ENCODE measurements around the gene DNAJB11.
"Not testable (repeated sequence)": the region's sequence is repeated elsewhere in the genome, so short reads cannot be mapped to it uniquely, and the experiment has no call there.

DNA sequence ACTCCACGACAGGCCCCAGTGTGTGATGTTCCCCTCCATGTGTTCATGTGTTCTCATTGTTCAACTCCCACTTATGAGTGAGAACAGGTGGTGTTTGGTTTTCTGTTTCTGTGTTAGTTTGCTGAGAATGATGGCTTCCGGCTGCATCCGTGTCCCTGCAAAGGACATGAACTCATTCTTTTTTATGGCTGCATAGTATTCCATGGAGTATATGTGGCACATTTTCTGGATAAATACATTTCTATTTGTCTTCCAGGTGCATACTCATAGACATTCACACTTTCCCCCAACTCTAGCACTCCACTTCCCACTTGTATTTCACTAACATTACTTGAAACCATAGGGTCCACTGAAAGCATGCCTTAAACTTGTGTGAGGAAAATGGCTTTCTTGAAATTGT is 38.8 kb upstream of the DNAJB11 start:
- TF ChIP-seq, protein P1, sequence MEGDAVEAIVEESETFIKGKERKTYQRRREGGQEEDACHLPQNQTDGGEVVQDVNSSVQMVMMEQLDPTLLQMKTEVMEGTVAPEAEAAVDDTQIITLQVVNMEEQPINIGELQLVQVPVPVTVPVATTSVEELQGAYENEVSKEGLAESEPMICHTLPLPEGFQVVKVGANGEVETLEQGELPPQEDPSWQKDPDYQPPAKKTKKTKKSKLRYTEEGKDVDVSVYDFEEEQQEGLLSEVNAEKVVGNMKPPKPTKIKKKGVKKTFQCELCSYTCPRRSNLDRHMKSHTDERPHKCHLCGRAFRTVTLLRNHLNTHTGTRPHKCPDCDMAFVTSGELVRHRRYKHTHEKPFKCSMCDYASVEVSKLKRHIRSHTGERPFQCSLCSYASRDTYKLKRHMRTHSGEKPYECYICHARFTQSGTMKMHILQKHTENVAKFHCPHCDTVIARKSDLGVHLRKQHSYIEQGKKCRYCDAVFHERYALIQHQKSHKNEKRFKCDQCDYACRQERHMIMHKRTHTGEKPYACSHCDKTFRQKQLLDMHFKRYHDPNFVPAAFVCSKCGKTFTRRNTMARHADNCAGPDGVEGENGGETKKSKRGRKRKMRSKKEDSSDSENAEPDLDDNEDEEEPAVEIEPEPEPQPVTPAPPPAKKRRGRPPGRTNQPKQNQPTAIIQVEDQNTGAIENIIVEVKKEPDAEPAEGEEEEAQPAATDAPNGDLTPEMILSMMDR (IDR thresholded peaks at IDR 0.05) = not testable (repeated sequence)
- TF ChIP-seq POLR2A (IDR thresholded peaks at IDR 0.05) = not testable (repeated sequence)

All from lower leg skin (tissue), 3 donors.